HCT116 (cell line): ENCODE data around the gene CALCB. TPM values are rescaled to one million over a fixed set of nuclear protein-coding genes. Genes with fewer than 3 reads are reported as not detected.
A peak's percentile ranks its signal among the peaks of the same experiment; 100 is the strongest.

Experiments used
- ATAC-seq: fragments of 200-7000 bp; cut with Tn5 transposase; 2 replicates; pipeline ENCODE4 v1.9.1; 2020; ENCODE audit warnings: mild to moderate bottlenecking, moderate library complexity
- BruUV-seq: library from RNA; stranded (reverse); fragments of 400-500 nt; replicated peaks from 2 replicates; lab custom pipeline; 2021; lab: Mats Ljungman, UMichigan
- CTCF ChIA-PET: fragments of 300-600 bp; sonication (Branson Sonifier 250); formaldehyde crosslinking; loops from one replicate; lab custom pipeline; 2021; ENCODE audit warnings: antibody characterized with exemption; lab: Charles Lee
- POLR2A ChIA-PET: fragments of 300-600, 350-600 bp; sonication (Branson Sonifier 250); formaldehyde crosslinking; loops from one replicate; lab custom pipeline; 2021; ENCODE audit warnings: antibody characterized with exemption; lab: Charles Lee
- RAD21 ChIA-PET, 2 experiments: fragments of 300-600 bp; sonication (Branson Sonifier 250); formaldehyde crosslinking; loops; one replicate each; lab custom pipeline; 2023; ENCODE audit warnings: low total read pairs in 2 of 2; ENCODE audit not compliant: uncharacterized antibody in 2 of 2, unreplicated experiment in 2 of 2, low non-redundant PET in 1 of 2; lab: Charles Lee
- DNase-seq: peaks from one replicate; pipeline ENCODE4 v3.0.0-alpha.2; 2010; ENCODE audit warnings: low read depth, low spot score
- H2AFZ ChIP-seq: fragments of 200-600 bp; shearing (Covaris generic), sonication (generic); 2 replicates; pipeline ENCODE4 v1.6.1; 2017; ENCODE audit warnings: low read depth, mixed run types, mixed read lengths, antibody characterized with exemption, low read length; ENCODE audit not compliant: poor library complexity, severe bottlenecking
- H3K27ac ChIP-seq: 2 replicates; pipeline ENCODE4 v1.5.1; 2012; ENCODE audit warnings: low read depth, low read length
- H3K27me3 ChIP-seq: fragments of 200-600 bp; sonication (generic); 2 replicates; pipeline ENCODE4 v1.6.1; 2016; ENCODE audit warnings: mixed run types, low read length, mixed read lengths; ENCODE audit not compliant: insufficient read depth
- H3K36me3 ChIP-seq, 2 experiments: fragments of 200-500 bp in 1 of 2; fragments of 200-600 bp in 1 of 2; sonication (Bioruptor generic) in 1 of 2; sonication (generic) in 1 of 2; 2 replicates each; pipeline versions ENCODE4 v1.5.1 to v1.6.1; 2014 to 2016; ENCODE audit warnings: low read length in 2 of 2, inconsistent platforms in 1 of 2, mixed read lengths in 1 of 2, mixed run types in 1 of 2; ENCODE audit not compliant: insufficient read depth in 2 of 2, control insufficient read depth in 1 of 2
- H3K4me1 ChIP-seq, 2 experiments: fragments of 200-600 bp in 1 of 2; sonication (generic) in 1 of 2; 2 replicates each; pipeline versions ENCODE4 v1.5.1 to v1.6.1; 2012 to 2017; ENCODE audit warnings: low read length in 2 of 2, inconsistent platforms in 1 of 2, mild to moderate bottlenecking in 1 of 2, mixed read lengths in 1 of 2, mixed run types in 1 of 2, moderate library complexity in 1 of 2; ENCODE audit not compliant: insufficient read depth in 2 of 2, control insufficient read depth in 1 of 2
- H3K4me2 ChIP-seq: fragments of 200-600 bp; sonication (generic); 2 replicates; pipeline ENCODE4 v1.6.1; 2017; ENCODE audit warnings: mixed run types, low read length, mixed read lengths
- H3K4me3 ChIP-seq, 2 experiments: fragments of 200-600 bp in 1 of 2; sonication (generic) in 1 of 2; replicated peaks in 1 of 2; 2 replicates each; pipeline ENCODE4 v1.5.1; 2011 to 2016; ENCODE audit warnings: low read length in 2 of 2, control low read depth in 1 of 2, low read depth in 1 of 2, mild to moderate bottlenecking in 1 of 2, mixed read lengths in 1 of 2, mixed run types in 1 of 2
- H3K79me2 ChIP-seq: fragments of 200-600 bp; sonication (generic); 2 replicates; pipeline ENCODE4 v1.6.1; 2017; ENCODE audit warnings: mild to moderate bottlenecking, mixed run types, low read length, moderate library complexity, mixed read lengths; ENCODE audit not compliant: insufficient read depth
- H3K9ac ChIP-seq: fragments of 200-600 bp; sonication (generic); 2 replicates; pipeline ENCODE4 v1.6.1; 2016; ENCODE audit warnings: low read length, mixed read lengths
- H3K9me2 ChIP-seq: fragments of 200-600 bp; sonication (generic), shearing (Covaris generic); 2 replicates; pipeline ENCODE4 v1.6.1; 2017; ENCODE audit warnings: mixed run types, mild to moderate bottlenecking, moderate library complexity; ENCODE audit not compliant: insufficient read depth
- H3K9me3 ChIP-seq, 2 experiments: fragments of 200-500 bp in 1 of 2; fragments of 200-600 bp in 1 of 2; sonication (Bioruptor generic) in 1 of 2; sonication (generic) in 1 of 2; 2 replicates each; pipeline ENCODE4 v1.6.1; 2014 to 2017; ENCODE audit warnings: low read length in 2 of 2, mixed read lengths in 2 of 2, inconsistent platforms in 1 of 2, low read depth in 1 of 2, mild to moderate bottlenecking in 1 of 2, mixed run types in 1 of 2, moderate library complexity in 1 of 2; ENCODE audit not compliant: control insufficient read depth in 1 of 2, insufficient read depth in 1 of 2
- H4K20me1 ChIP-seq: fragments of 200-600 bp; sonication (generic), shearing (Covaris generic); 2 replicates; pipeline ENCODE4 v1.6.1; 2017; ENCODE audit warnings: mixed run types, mild to moderate bottlenecking, moderate library complexity; ENCODE audit not compliant: insufficient read depth
- CBX3 ChIP-seq: IDR thresholded peaks from 2 replicates; pipeline ENCODE4 v1.6.1; 2012; ENCODE audit warnings: low read depth
- CTCF ChIP-seq, 3 experiments: fragments of 200-600 bp in 1 of 3; sonication (generic) in 1 of 3; IDR thresholded peaks in 2 of 3; conservative IDR thresholded peaks in 1 of 3; 2 replicates each; pipeline ENCODE4 v1.5.1; 2012 to 2017; ENCODE audit warnings: low read depth in 2 of 3, low read length in 2 of 3, antibody characterized with exemption in 1 of 3, borderline replicate concordance in 1 of 3, control low read depth in 1 of 3, mild to moderate bottlenecking in 1 of 3, mixed read lengths in 1 of 3, mixed run types in 1 of 3, moderate library complexity in 1 of 3; ENCODE audit not compliant: insufficient read depth in 1 of 3
- EGR1 ChIP-seq: IDR thresholded peaks from 2 replicates; pipeline ENCODE4 v1.6.1; 2012; ENCODE audit warnings: low read depth
- ELF1 ChIP-seq: IDR thresholded peaks from 2 replicates; pipeline ENCODE4 v1.6.1; 2012; ENCODE audit warnings: low read depth, borderline replicate concordance
- EZH2 ChIP-seq: fragments of 200-600 bp; sonication (generic); IDR thresholded peaks from 2 replicates; pipeline ENCODE4 v1.6.1; 2017; ENCODE audit warnings: antibody characterized with exemption, mixed run types
- JUND ChIP-seq: IDR thresholded peaks from 2 replicates; pipeline ENCODE4 v1.6.1; 2012
- RAD21 ChIP-seq: IDR thresholded peaks from 2 replicates; pipeline ENCODE4 v1.6.1; 2012; ENCODE audit warnings: low read depth, mild to moderate bottlenecking
- SP1 ChIP-seq: IDR thresholded peaks from 2 replicates; pipeline ENCODE4 v1.6.1; 2012; ENCODE audit warnings: low read depth
- SRF ChIP-seq: IDR thresholded peaks from 2 replicates; pipeline ENCODE4 v1.6.1; 2012; ENCODE audit warnings: low read depth
- TCF7L2 ChIP-seq: IDR thresholded peaks from 2 replicates; pipeline ENCODE4 v1.7.0; 2011; ENCODE audit warnings: borderline replicate concordance, inconsistent platforms; ENCODE audit not compliant: insufficient read depth, insufficient read length; ENCODE audit errors: extremely low read depth
- YY1 ChIP-seq: IDR thresholded peaks from 2 replicates; pipeline ENCODE4 v1.6.1; 2011; ENCODE audit warnings: low read length, low read depth, moderate library complexity, mild to moderate bottlenecking; ENCODE audit not compliant: insufficient replicate concordance; ENCODE audit errors: extremely low read depth
- intact Hi-C: fragments of 100-400 bp; cut with micrococcal nuclease; formaldehyde crosslinking; loops from 2 replicates; pipeline ENCODE4 v1.10.0; 2022
- total RNA-seq: library from RNA; stranded (reverse); gene quantifications from one replicate; pipeline ENCODE4 v1.2.1, GENCODE V29; 2021; ENCODE audit not compliant: unreplicated experiment
- TF ChIP-seq, protein P1 (sequence below): IDR thresholded peaks from 2 replicates; pipeline ENCODE4 v1.6.1; 2012

The CALCB gene
- total RNA-seq, 1 experiment from 2014 or later = 0.22 TPM

DNA sequence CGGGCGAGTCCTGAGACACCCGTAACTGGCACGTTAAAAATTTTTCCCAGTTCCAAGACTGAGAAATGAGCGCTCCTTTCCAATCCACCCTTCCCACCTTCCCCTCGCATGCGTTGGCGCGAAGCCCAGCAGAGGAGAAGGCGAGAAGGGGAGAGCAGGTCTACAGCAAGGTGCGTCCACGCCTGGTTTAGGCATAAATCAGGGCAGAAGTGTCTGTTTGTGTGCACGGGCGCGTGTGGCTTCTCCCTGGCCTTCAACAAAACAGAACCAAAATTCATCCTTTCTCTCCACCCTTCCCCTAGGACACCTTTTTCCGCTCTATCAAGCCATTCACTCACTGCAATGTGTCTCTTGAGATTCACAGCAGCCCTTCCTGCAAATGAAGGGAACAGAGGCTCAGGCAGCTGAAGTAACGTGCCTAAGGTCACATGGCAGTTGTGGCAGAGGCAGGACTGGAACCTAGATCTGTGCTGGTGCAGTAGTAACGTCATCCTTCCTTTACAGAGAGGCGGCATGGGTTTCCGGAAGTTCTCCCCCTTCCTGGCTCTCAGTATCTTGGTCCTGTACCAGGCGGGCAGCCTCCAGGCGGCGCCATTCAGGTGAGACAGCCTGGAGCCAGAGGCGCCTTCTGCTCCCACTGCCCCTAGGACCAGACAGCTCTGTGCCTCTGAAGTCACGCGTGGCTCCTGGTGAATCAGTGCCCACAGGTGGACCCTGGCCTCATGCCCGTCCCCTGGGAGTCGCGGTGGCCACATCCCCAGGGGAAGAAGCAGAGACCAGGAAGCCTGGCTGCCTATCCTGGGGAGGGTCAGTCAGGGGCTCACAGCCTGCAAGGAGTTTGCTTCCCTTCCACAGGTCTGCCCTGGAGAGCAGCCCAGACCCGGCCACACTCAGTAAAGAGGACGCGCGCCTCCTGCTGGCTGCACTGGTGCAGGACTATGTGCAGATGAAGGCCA lies 1.1 kb downstream of the CALCB start:
- peaks cover 7 to 11% of the 10 kb centered on the region in 2 experiments; a peak in 2 of 4 replicates for H3K4me1 ChIP-seq
- H3K9me3 ChIP-seq = no peaks in the 10 kb centered on the region
- peak overlapping the region; percentile 78 for H2AFZ ChIP-seq
- H3K27me3 ChIP-seq = no peaks in the 10 kb centered on the region
- H3K9me2 ChIP-seq = no peaks in the 10 kb centered on the region
- peak overlapping the region; percentile 7 to 21; a peak in 2 of 4 replicates for H3K4me3 ChIP-seq
- ChIA-PET RAD21 (interaction anchor here (0.7 to 2.3 kb wide), 11 partner anchors 34 to 284 kb away, joined by 3 to 18 read pairs (median 5); no protein-coding TSS in a partner anchor), CTCF (interaction anchor here (0.6 to 6.1 kb wide), 22 partner anchors 10 to 284 kb away, joined by 3 to 122 read pairs (median 6); partner anchors contain the start of gene CYP2R1), POLR2A (interaction anchor here (1.3 kb wide), 1 partner anchor 183 kb away, joined by 3 read pairs; the partner anchor contains the start of gene CYP2R1)
- TF ChIP-seq EGR1 = no peak
- 0 out of 2 replicates have a peak, but pooled peaks have one; percentile 3 for TF ChIP-seq JUND
- TF ChIP-seq YY1 = no peak
- no peak for TF ChIP-seq SP1
- TF ChIP-seq TCF7L2 = peak; percentile 96
- TF ChIP-seq SRF = no peak
- TF ChIP-seq, protein P1, sequence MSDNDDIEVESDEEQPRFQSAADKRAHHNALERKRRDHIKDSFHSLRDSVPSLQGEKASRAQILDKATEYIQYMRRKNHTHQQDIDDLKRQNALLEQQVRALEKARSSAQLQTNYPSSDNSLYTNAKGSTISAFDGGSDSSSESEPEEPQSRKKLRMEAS = peak; percentile 78
- peak; percentile 48; the same call in 1 of the 2 replicates for TF ChIP-seq ELF1
- peak; percentile 92 for TF ChIP-seq RAD21
- peak; percentile 82 to 95 (median 85) for TF ChIP-seq CTCF (IDR thresholded peaks at IDR 0.05 in 2 of 3, conservative IDR thresholded peaks at IDR 0.05 in 1 of 3; ENCODE audit: borderline replicate concordance in 1 of 3, insufficient read depth in 1 of 3, low read depth in 2 of 3, low read length in 2 of 3)
- peak; percentile 77; the same call in 1 of the 2 replicates for TF ChIP-seq CBX3
- TF ChIP-seq EZH2 = no peak
- DNase-seq = peak; percentile 83
- H3K4me2 ChIP-seq = peak overlapping the region; percentile 69
- BruUV-seq = no TSS peak
- H3K36me3 ChIP-seq = no peaks in the 10 kb centered on the region
- intact Hi-C loops = loop anchor here (1.0 kb wide), 5 partner anchors 35 to 284 kb away; no protein-coding TSS in a partner anchor
- no peak overlapping the region for H3K9ac ChIP-seq
- H3K79me2 ChIP-seq = no peaks in the 10 kb centered on the region
- peak; percentile 95 for ATAC-seq
- no peaks in the 10 kb centered on the region for H4K20me1 ChIP-seq
- H3K27ac ChIP-seq = peak overlapping the region; percentile 56
